AG04449 (cell line): Measurements from ENCODE around the gene TMEM167A.

ENCODE experiments used
- CTCF ChIA-PET: fragments of 350-600 bp; formaldehyde crosslinking; extraction: SDS; loops from one replicate; lab custom pipeline; 2021; ENCODE audit warnings: antibody characterized with exemption; lab: Yijun Ruan, JAX
- POLR2A ChIA-PET: fragments of 400-600, 350-600 bp; formaldehyde crosslinking; extraction: SDS; loops from one replicate; lab custom pipeline; 2020; ENCODE audit warnings: antibody characterized with exemption, inconsistent platforms; lab: Yijun Ruan, JAX
- DNase-seq: peaks from one replicate; pipeline ENCODE4 v3.0.0-alpha.2; 2010; ENCODE audit warnings: low read depth, low spot score
- H3K4me3 ChIP-seq: 2 replicates; pipeline ENCODE4 v1.5.1; 2011; ENCODE audit warnings: low read depth, mild to moderate bottlenecking, control low read depth, low read length
- TF ChIP-seq, protein P1 (sequence below): IDR thresholded peaks from one replicate; pipeline ENCODE4 v1.5.1; 2011; ENCODE audit warnings: mild to moderate bottlenecking, moderate library complexity, low read length, control low read depth, inconsistent platforms; ENCODE audit not compliant: insufficient read depth; ENCODE audit errors: missing control alignments

TMEM167A gene

DNA sequence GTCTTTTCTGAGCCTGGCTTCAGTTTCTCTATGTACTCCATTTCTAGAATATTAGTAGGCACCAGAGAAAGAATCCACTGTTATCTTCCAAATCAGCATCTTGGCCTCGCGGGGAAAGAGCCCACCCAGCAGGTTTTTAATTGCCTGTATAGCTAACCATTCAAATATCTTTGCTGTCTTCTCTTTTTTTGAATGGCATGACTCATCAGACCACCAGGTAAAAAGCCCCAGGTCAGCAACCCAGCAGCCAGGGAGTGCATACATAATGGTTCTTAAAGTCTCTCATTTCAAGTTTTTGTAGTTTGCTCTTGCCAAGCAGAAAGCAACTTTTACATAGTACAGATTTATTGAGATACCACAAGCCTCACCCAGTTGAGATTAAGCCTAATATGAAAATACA is 50.7 kb downstream of the TMEM167A start:
- ChIA-PET POLR2A (interaction anchor here (0.7 kb wide), 1 partner anchor 11 kb away, joined by 3 read pairs; no protein-coding TSS in a partner anchor), CTCF (no interaction called here)
- TF ChIP-seq, protein P1, sequence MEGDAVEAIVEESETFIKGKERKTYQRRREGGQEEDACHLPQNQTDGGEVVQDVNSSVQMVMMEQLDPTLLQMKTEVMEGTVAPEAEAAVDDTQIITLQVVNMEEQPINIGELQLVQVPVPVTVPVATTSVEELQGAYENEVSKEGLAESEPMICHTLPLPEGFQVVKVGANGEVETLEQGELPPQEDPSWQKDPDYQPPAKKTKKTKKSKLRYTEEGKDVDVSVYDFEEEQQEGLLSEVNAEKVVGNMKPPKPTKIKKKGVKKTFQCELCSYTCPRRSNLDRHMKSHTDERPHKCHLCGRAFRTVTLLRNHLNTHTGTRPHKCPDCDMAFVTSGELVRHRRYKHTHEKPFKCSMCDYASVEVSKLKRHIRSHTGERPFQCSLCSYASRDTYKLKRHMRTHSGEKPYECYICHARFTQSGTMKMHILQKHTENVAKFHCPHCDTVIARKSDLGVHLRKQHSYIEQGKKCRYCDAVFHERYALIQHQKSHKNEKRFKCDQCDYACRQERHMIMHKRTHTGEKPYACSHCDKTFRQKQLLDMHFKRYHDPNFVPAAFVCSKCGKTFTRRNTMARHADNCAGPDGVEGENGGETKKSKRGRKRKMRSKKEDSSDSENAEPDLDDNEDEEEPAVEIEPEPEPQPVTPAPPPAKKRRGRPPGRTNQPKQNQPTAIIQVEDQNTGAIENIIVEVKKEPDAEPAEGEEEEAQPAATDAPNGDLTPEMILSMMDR: no peak
- no peak for DNase-seq
- no peak overlapping the region for H3K4me3 ChIP-seq

DNA sequence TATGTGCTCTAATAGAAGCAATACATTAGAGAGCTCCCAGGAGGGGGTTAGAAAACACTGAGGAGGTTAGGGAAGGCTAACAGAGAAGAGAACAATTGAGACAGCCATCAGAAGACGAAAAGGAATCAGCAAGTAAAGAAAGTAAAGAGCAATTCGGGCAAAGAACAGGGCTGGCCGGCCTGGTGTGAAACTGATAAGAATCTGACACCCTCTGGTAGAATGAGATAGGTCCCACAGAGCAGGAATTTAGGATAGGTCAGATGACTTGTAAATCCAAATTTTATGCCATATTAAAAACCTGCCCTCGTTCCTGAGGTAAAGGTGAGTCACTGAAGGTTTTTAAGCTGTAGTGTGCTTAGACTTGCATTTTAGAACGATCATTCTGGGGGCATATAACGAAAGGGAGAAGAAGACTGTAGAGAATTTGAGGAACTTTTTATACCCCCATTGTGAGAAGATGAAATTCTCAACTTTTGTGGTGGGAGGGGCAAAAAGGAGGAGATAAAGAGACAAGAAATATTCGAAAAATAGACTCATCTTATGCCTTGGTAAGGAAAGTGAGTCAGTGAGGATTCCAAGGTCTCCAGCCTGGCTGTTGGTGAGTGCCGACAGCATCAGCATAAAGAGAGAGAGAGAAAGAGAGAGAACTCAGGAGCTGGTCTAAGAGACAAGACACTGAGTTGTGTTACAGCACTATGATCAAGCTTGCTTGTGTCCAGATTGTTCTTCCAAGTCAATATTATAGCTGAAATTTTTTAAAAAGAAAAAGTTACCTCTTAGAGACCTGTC is 51.3 kb downstream of the TMEM167A start:
- ChIA-PET CTCF (no interaction called here), POLR2A (interaction anchor here (0.7 kb wide), 1 partner anchor 10 kb away, joined by 3 read pairs; no protein-coding TSS in a partner anchor)
- TF ChIP-seq, protein P1: no peak
- no peak for DNase-seq
- no peak overlapping the region for H3K4me3 ChIP-seq

DNA sequence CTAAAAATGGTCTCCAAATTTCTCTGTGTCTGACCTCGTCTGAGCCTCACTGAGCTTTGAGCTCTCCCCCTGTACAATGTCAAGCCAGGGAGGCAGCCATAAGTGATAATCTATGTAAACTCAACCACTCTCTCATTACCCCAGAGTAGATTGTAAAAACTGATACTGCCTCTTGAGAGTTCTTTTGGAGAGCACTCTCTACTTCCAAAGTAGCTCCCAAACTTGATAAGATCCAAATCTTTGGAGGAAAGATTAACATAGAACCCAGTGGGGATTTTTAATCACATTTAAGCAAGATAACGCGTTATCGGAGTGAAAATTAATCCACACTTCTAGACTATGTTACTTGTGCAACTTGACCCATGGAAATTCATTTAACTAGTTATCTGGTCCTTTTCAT is 54.9 kb downstream of the TMEM167A start:
- no peak overlapping the region for H3K4me3 ChIP-seq
- DNase-seq: no peak
- CTCF ChIA-PET: no interaction called here
- POLR2A ChIA-PET: no interaction called here
- TF ChIP-seq, protein P1: no peak

DNA sequence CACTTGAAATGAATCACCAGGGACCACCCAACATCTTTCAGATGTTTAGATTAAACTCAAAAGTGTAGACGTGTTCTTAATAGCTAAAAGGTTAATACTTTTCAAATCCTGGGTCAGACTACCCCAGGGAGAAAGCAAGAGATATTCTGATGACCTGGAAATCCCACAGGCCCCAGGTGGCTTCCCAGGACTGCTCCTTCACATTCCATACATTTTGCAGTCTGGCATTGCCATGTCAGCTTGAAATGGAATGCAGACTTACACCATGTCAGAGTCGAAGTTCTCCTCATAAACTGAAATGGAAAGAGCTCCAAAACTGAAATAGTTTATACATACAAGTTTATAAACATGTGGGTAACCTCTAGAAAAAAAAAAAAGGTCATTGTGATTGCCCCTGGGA is 61.5 kb downstream of the TMEM167A start:
- CTCF ChIA-PET: no interaction called here
- H3K4me3 ChIP-seq: no peak overlapping the region
- no peak for DNase-seq
- TF ChIP-seq, protein P1: no peak
- POLR2A ChIA-PET: interaction anchor here (0.6 kb wide), 1 partner anchor 11 kb away, joined by 3 read pairs; no protein-coding TSS in a partner anchor

DNA sequence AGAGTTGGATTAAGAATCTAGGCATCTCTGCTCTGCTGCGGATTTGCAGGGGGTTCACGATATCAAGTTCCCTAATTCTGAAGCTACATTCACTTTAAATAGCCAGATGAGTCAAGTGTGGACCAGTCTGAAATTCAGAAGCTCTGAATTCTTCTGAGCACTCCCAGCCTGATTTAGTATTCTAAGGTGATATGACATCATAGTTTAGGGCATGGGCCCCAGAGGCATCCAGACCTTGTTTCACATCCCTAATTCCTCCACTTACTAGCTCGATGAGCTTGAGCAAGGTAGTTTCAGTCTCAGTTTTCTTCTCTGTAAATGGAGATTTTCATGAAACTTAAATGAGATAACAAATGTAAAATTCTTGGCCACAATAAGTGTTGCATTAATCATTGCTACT is 65.2 kb downstream of the TMEM167A start:
- H3K4me3 ChIP-seq: no peak overlapping the region
- TF ChIP-seq, protein P1: no peak
- no peak for DNase-seq
- CTCF ChIA-PET: no interaction called here
- POLR2A ChIA-PET: no interaction called here

DNA sequence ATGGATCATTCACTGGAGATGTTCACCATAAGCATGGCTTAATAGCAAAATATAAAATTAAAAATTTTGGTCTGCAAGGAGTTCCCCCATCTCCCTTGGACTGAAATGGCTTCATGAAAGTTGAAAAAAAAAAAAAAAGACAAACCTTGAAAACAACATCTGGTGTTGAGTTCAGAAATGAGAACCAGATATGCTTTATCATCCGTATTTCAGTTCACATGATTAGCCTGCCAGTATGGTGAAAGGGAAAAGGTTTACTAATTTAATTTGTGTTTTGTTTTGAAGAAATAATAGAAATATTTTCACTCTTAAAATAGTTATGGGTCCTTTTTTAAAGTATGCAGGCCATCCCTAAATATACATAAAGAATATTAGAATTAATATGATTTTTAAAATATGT is 67.8 kb downstream of the TMEM167A start:
- ChIA-PET POLR2A (no interaction called here), CTCF (no interaction called here)
- TF ChIP-seq, protein P1: no peak
- H3K4me3 ChIP-seq: no peak overlapping the region
- no peak for DNase-seq
